SK-N-SH (cell line): ENCODE data around the gene OR1M1. TPM values are rescaled to one million over a fixed set of nuclear protein-coding genes. Genes with fewer than 3 reads are reported as not detected.
A peak's percentile ranks its signal among the peaks of the same experiment; 100 is the strongest.

Experiments used
- CTCF ChIA-PET: fragments of 300-600, 350-600 bp; formaldehyde crosslinking; extraction: SDS; loops from one replicate; lab custom pipeline; 2021; lab: Yijun Ruan, JAX
- POLR2A ChIA-PET: fragments of 350-600 bp; sonication (Branson Sonifier 250); formaldehyde crosslinking; extraction: SDS; loops from one replicate; lab custom pipeline; 2020; ENCODE audit warnings: antibody characterized with exemption, inconsistent platforms; lab: Yijun Ruan, JAX
- DNase-seq: peaks from one replicate; pipeline ENCODE4 v3.0.0; 2012
- H2AFZ ChIP-seq: fragments of 200-600 bp; sonication (generic); 2 replicates; pipeline ENCODE4 v1.8.1; 2016; ENCODE audit warnings: antibody characterized with exemption, mild to moderate bottlenecking, low read depth
- H3F3A ChIP-seq: fragments of 200-600 bp; sonication (generic); replicated peaks from 2 replicates; pipeline ENCODE3; 2016; ENCODE audit warnings: antibody characterized with exemption, mild to moderate bottlenecking; ENCODE audit not compliant: insufficient read depth
- H3K27ac ChIP-seq, 2 experiments: fragments of 200-500 bp in 1 of 2; fragments of 200-600 bp in 1 of 2; sonication (Bioruptor generic) in 1 of 2; sonication (generic), shearing (Covaris generic) in 1 of 2; 2 replicates each; pipeline versions ENCODE4 v1.5.1 to v1.6.1; 2014 to 2016; ENCODE audit warnings: low read depth in 2 of 2, inconsistent platforms in 1 of 2, low read length in 1 of 2, mild to moderate bottlenecking in 1 of 2, mixed read lengths in 1 of 2
- H3K27me3 ChIP-seq: fragments of 200-600 bp; sonication (generic), shearing (Covaris generic); 2 replicates; pipeline ENCODE4 v1.6.1; 2016; ENCODE audit warnings: mixed run types; ENCODE audit not compliant: insufficient read depth
- H3K36me3 ChIP-seq, 2 experiments: fragments of 200-500 bp in 1 of 2; fragments of 200-600 bp in 1 of 2; sonication (Bioruptor generic) in 1 of 2; sonication (generic) in 1 of 2; replicated peaks in 1 of 2; 2 replicates each; pipeline versions ENCODE3 to v1.5.1; 2014 to 2016; ENCODE audit warnings: low read length in 1 of 2, mild to moderate bottlenecking in 1 of 2; ENCODE audit not compliant: insufficient read depth in 2 of 2, control insufficient read depth in 1 of 2
- H3K4me1 ChIP-seq, 2 experiments: fragments of 200-500 bp in 1 of 2; fragments of 200-600 bp in 1 of 2; sonication (Bioruptor generic) in 1 of 2; sonication (generic), shearing (Covaris generic) in 1 of 2; 2 replicates each; pipeline versions ENCODE4 v1.5.1 to v1.6.1; 2014 to 2016; ENCODE audit warnings: low read depth in 1 of 2, low read length in 1 of 2, mixed run types in 1 of 2; ENCODE audit not compliant: insufficient read depth in 2 of 2, control insufficient read depth in 1 of 2
- H3K4me2 ChIP-seq: fragments of 200-600 bp; sonication (generic), shearing (Covaris generic); 2 replicates; pipeline ENCODE4 v1.6.1; 2017; ENCODE audit warnings: mixed run types
- H3K4me3 ChIP-seq, 2 experiments: fragments of 200-500 bp in 1 of 2; fragments of 200-600 bp in 1 of 2; sonication (Bioruptor generic) in 1 of 2; sonication (generic), shearing (Covaris generic) in 1 of 2; 2 replicates each; pipeline versions ENCODE4 v1.5.1 to v1.8.1; 2014 to 2016; ENCODE audit warnings: low read depth in 2 of 2, inconsistent platforms in 1 of 2, low read length in 1 of 2, mild to moderate bottlenecking in 1 of 2, mixed read lengths in 1 of 2, moderate library complexity in 1 of 2
- H3K79me2 ChIP-seq: fragments of 200-600 bp; sonication (generic); 2 replicates; pipeline ENCODE4 v1.8.1; 2017; ENCODE audit warnings: mild to moderate bottlenecking; ENCODE audit not compliant: insufficient read depth
- H3K9ac ChIP-seq: fragments of 200-600 bp; sonication (generic); 2 replicates; pipeline ENCODE4 v1.6.1; 2017; ENCODE audit warnings: mixed run types
- H3K9me2 ChIP-seq: fragments of 200-600 bp; sonication (generic); 2 replicates; pipeline ENCODE4 v1.6.1; 2017; ENCODE audit warnings: mixed run types
- H3K9me3 ChIP-seq: fragments of 200-600 bp; sonication (generic); 2 replicates; pipeline ENCODE4 v1.6.1; 2017; ENCODE audit warnings: mixed run types, mild to moderate bottlenecking, moderate library complexity
- H4K20me1 ChIP-seq: fragments of 200-600 bp; sonication (generic); 2 replicates; pipeline ENCODE4 v1.6.1; 2017; ENCODE audit warnings: mild to moderate bottlenecking, mixed run types; ENCODE audit not compliant: insufficient read depth
- CHD2 ChIP-seq: fragments of 150-350 bp; IDR thresholded peaks from 2 replicates; pipeline ENCODE4 v1.6.1; 2018; ENCODE audit warnings: low read length; ENCODE audit not compliant: partially characterized antibody
- ELF1 ChIP-seq: IDR thresholded peaks from 2 replicates; pipeline ENCODE4 v1.4.0; 2012
- EP300 ChIP-seq, 2 experiments: IDR thresholded peaks; 2 replicates each; pipeline versions ENCODE4 v1.4.0 to v1.6.1; 2012; ENCODE audit warnings: borderline replicate concordance in 1 of 2, low read depth in 1 of 2, low read length in 1 of 2
- EZH2phosphoT487 ChIP-seq: fragments of 200-600 bp; sonication (generic); IDR thresholded peaks from 2 replicates; pipeline ENCODE4 v1.6.1; 2017; ENCODE audit warnings: low read depth, mixed run types, mild to moderate bottlenecking, antibody characterized with exemption, moderate library complexity, borderline replicate concordance
- FOXJ3 ChIP-seq: sonication (generic); formaldehyde crosslinking; IDR thresholded peaks from 2 replicates; pipeline ENCODE4 v1.5.1; 2020; ENCODE audit warnings: mild to moderate bottlenecking, missing genetic modification reagents
- FOXM1 ChIP-seq: IDR thresholded peaks from 2 replicates; pipeline ENCODE4 v1.4.0; 2012; ENCODE audit warnings: low read depth, mild to moderate bottlenecking
- GABPA ChIP-seq: IDR thresholded peaks from 2 replicates; pipeline ENCODE4 v1.4.0; 2012; ENCODE audit warnings: low read depth, mild to moderate bottlenecking
- MAX ChIP-seq: IDR thresholded peaks from 2 replicates; pipeline ENCODE4 v1.4.0; 2012; ENCODE audit warnings: low read depth
- MEF2A ChIP-seq: IDR thresholded peaks from 2 replicates; pipeline ENCODE4 v1.4.0; 2012; ENCODE audit warnings: low read depth, borderline replicate concordance
- MXI1 ChIP-seq: IDR thresholded peaks from 2 replicates; pipeline ENCODE4 v1.6.1; 2012; ENCODE audit warnings: mild to moderate bottlenecking, low read depth, low read length, improper control_type of control experiment
- PBX3 ChIP-seq: IDR thresholded peaks from 2 replicates; pipeline ENCODE4; 2012
- POLR2AphosphoS5 ChIP-seq: IDR thresholded peaks from 2 replicates; pipeline ENCODE4 v1.6.1; 2012; ENCODE audit warnings: low read depth, low read length
- RAD21 ChIP-seq: IDR thresholded peaks from 2 replicates; pipeline ENCODE4 v1.6.1; 2012; ENCODE audit warnings: mild to moderate bottlenecking, low read length
- TAF1 ChIP-seq: IDR thresholded peaks from 2 replicates; pipeline ENCODE4 v1.6.1; 2012; ENCODE audit warnings: low read depth, mild to moderate bottlenecking, low read length, moderate library complexity, borderline replicate concordance
- TCF12 ChIP-seq: IDR thresholded peaks from 2 replicates; pipeline ENCODE4 v1.4.0; 2012
- TEAD4 ChIP-seq: IDR thresholded peaks from 2 replicates; pipeline ENCODE4 v1.4.0; 2012; ENCODE audit warnings: mild to moderate bottlenecking, borderline replicate concordance; ENCODE audit not compliant: insufficient read depth
- YY1 ChIP-seq: IDR thresholded peaks from 2 replicates; pipeline ENCODE4 v1.4.0; 2012; ENCODE audit warnings: low read depth, mild to moderate bottlenecking
- WGBS: methylation state at CpG from one replicate; pipeline ENCODE4 v1.1.6; 2017; ENCODE audit warnings: low lambda C conversion rate; 5-methylcytosine and 5-hydroxymethylcytosine counted together
- polyA plus RNA-seq, 3 experiments: library from polyadenylated mRNA; depleted of rRNA; stranded (reverse); fragments of >200 nt; gene quantifications; 2 replicates each; pipeline ENCODE4 v1.2.3, GENCODE V29; 2012
- TF ChIP-seq, protein P1 (sequence below): fragments of 200-600 bp; sonication (generic); IDR thresholded peaks from 2 replicates; pipeline ENCODE4 v1.6.1; 2017; ENCODE audit warnings: antibody characterized with exemption, mild to moderate bottlenecking, moderate library complexity

The OR1M1 gene
- polyA plus RNA-seq, 1 of the 3 experiments (the other 2 are of a cell fraction) = not detected

GRCh38 chr19:9139609-9140158 lies 52.8 kb downstream of the OR1M1 start:
- 8% methylated on average over 8 of the region's 8 CpGs for WGBS
- Histone ChIP-seq H3K27ac (peak overlapping the region; percentile 51 to 66; a peak in 1 of 4 replicates), H3K79me2 (peaks cover 45% of the 10 kb centered on the region), H3K9ac (peak overlapping the region; percentile 97), H3K4me2 (peak overlapping the region; percentile 72), H3K4me1 (no peaks in the 10 kb centered on the region; a peak in 2 of 4 replicates), H3K36me3 (peaks cover 0 to 28% of the 10 kb centered on the region in 2 experiments), H3K27me3 (peaks cover 8% of the 10 kb centered on the region; the same call in 1 of the 2 replicates), H3K9me2 (no peaks in the 10 kb centered on the region), H3K9me3 (peaks cover 23% of the 10 kb centered on the region), H2AFZ (peak overlapping the region; percentile 99), H4K20me1 (peaks cover 6% of the 10 kb centered on the region; the same call in 1 of the 2 replicates), H3F3A (peaks cover 13% of the 10 kb centered on the region), H3K4me3 (peak overlapping the region; percentile 84 to 94)
- DNase-seq = no peak
- ChIA-PET POLR2A (no interaction called here), CTCF (no interaction called here)
- TF ChIP-seq MAX (no peak), CHD2 (no peak), FOXJ3 (CRISPR knock-in tag) (no peak), ELF1 (no peak), MEF2A (no peak), EP300 (IDR thresholded peaks at IDR 0.05; ENCODE audit: borderline replicate concordance in 1 of 2, low read depth in 1 of 2, low read length in 1 of 2) (no peak), PBX3 (no peak)
- TF ChIP-seq, protein P1, sequence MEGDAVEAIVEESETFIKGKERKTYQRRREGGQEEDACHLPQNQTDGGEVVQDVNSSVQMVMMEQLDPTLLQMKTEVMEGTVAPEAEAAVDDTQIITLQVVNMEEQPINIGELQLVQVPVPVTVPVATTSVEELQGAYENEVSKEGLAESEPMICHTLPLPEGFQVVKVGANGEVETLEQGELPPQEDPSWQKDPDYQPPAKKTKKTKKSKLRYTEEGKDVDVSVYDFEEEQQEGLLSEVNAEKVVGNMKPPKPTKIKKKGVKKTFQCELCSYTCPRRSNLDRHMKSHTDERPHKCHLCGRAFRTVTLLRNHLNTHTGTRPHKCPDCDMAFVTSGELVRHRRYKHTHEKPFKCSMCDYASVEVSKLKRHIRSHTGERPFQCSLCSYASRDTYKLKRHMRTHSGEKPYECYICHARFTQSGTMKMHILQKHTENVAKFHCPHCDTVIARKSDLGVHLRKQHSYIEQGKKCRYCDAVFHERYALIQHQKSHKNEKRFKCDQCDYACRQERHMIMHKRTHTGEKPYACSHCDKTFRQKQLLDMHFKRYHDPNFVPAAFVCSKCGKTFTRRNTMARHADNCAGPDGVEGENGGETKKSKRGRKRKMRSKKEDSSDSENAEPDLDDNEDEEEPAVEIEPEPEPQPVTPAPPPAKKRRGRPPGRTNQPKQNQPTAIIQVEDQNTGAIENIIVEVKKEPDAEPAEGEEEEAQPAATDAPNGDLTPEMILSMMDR = no peak

GRCh38 chr19:9140159-9140874 lies 53.5 kb downstream of the OR1M1 start, which contains the start of gene ZNF317:
ZNF317 (plus strand) TSS chr19:9140397; CDS start chr19:9156017, 15,620 bp downstream.
- Histone ChIP-seq H3K4me3 (peak within 1 kb of the TSS; percentile 84 to 94), H3K36me3 (peaks cover 0 to 33% of the 10 kb centered on the region in 2 experiments), H3K9me2 (no peaks in the 10 kb centered on the region), H3F3A (peaks cover 19% of the 10 kb centered on the region), H3K4me2 (peak within 1 kb of the TSS; percentile 72), H4K20me1 (peaks cover 6% of the 10 kb centered on the region; the same call in 1 of the 2 replicates), H3K4me1 (no peaks in the 10 kb centered on the region; a peak in 2 of 4 replicates), H3K27ac (peak within 1 kb of the TSS; percentile 66 to 75), H2AFZ (peak within 1 kb of the TSS; percentile 99), H3K9me3 (peaks cover 29% of the 10 kb centered on the region), H3K79me2 (peaks cover 51% of the 10 kb centered on the region), H3K27me3 (peaks cover 2% of the 10 kb centered on the region; the same call in 1 of the 2 replicates), H3K9ac (peak within 1 kb of the TSS; percentile 97)
- ChIA-PET POLR2A (no interaction called here), CTCF (interaction anchor here (1.0 kb wide), 1 partner anchor 19 kb away, joined by 3 read pairs; no protein-coding TSS in a partner anchor)
- DNase-seq = peak; percentile 83
- 2% methylated on average over 32 of the region's 43 CpGs for WGBS
- no peak for TF ChIP-seq EZH2phosphoT487
- TF ChIP-seq, protein P1 = no peak
- TF ChIP-seq TEAD4 = no peak
- TF ChIP-seq RAD21 = no peak
- peak; percentile 79 for TF ChIP-seq GABPA
- TF ChIP-seq MXI1 = peak; percentile 67
- TF ChIP-seq FOXM1 = no peak
- peak; percentile 91 for TF ChIP-seq TAF1
- no peak for TF ChIP-seq TCF12
- peak; percentile 95 for TF ChIP-seq YY1
- TF ChIP-seq PBX3 = peak; percentile 15; the same call in 1 of the 2 replicates
- TF ChIP-seq MAX = peak; percentile 85
- TF ChIP-seq POLR2AphosphoS5 = peak; percentile 93
